GM10248 (cell line): Measurements from ENCODE around the gene DNMT3B.
"Not testable (repeated sequence)": the region's sequence is repeated elsewhere in the genome, so short reads cannot be mapped to it uniquely, and the experiment has no call there.

Experiments used
- CTCF ChIA-PET: fragments of 300-600 bp; sonication (Branson Sonifier 250); formaldehyde crosslinking; extraction: SDS; loops from one replicate; lab custom pipeline; 2021; ENCODE audit warnings: antibody characterized with exemption; lab: Yijun Ruan, JAX
- POLR2A ChIA-PET: fragments of 350-650 bp; sonication (Branson Sonifier 250); formaldehyde crosslinking; extraction: SDS; loops from one replicate; lab custom pipeline; 2020; ENCODE audit warnings: antibody characterized with exemption; lab: Yijun Ruan, JAX
- DNase-seq: peaks from one replicate; pipeline ENCODE4 v3.0.0; 2012; ENCODE audit errors: extremely low spot score
- CTCF ChIP-seq: IDR thresholded peaks from 2 replicates; pipeline ENCODE4 v1.5.1; 2012; ENCODE audit warnings: mild to moderate bottlenecking, low read depth; ENCODE audit errors: extremely low read depth, missing control alignments, control extremely low read depth

DNMT3B gene

DNA sequence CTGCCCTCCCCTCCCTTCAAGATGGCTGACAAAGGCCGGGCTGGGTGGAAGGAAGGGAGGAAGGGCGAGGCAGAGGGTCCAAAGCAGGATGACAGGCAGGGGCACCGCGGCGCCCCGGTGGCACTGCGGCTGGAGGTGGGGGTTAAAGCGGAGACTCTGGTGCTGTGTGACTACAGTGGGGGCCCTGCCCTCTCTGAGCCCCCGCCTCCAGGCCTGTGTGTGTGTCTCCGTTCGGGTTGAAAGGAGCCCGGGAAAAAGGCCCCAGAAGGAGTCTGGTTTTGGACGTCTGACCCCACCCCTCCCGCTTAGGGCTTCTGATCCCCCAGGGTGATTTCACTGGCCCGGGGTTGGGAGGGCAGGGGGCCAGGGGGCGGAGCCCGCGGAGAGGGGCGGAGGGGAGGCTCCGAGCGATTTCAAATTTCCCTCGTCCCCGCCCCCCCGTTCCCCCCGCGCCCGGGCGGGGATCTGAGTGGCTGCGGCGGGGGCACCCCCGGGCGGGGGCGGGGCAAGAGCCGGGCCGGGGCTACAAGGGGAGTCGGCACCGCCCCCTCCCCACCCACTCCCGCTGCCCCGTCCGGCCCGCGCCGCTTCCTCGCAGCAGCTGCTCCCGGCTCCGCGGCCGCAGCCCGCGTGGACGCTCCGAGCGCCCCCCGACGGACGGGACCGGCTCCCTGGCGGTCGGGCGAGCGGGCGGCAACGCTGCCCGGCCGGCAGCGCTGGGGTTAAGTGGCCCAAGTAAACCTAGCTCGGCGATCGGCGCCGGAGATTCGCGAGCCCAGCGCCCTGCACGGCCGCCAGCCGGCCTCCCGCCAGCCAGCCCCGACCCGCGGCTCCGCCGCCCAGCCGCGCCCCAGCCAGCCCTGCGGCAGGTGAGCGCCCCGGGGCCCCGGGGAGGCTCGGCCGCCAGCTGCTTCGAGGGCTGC, at the start of gene DNMT3B:
DNMT3B (plus strand) TSS at position 555 of the 923 bp plus-strand sequence. CDS start 17,939 bp downstream, outside the sequence.
- DNase-seq = peak; percentile 88
- ChIA-PET POLR2A (no interaction called here), CTCF (interaction anchor here (1.6 to 9.3 kb wide), 5 partner anchors 13 to 32 kb away, joined by 4 to 81 read pairs (median 7); partner anchors contain the start of gene COMMD7)
- TF ChIP-seq CTCF = peak; percentile 22

GRCh38 chr20:32718749-32719348, 43.3 kb upstream of the DNMT3B start:
- ChIA-PET CTCF (interaction anchor here (1.4 to 2.1 kb wide), 2 partner anchors 58 to 60 kb away, joined by 3 to 5 read pairs; no protein-coding TSS in a partner anchor), POLR2A (no interaction called here)
- TF ChIP-seq CTCF = no peak
- no peak for DNase-seq

DNA sequence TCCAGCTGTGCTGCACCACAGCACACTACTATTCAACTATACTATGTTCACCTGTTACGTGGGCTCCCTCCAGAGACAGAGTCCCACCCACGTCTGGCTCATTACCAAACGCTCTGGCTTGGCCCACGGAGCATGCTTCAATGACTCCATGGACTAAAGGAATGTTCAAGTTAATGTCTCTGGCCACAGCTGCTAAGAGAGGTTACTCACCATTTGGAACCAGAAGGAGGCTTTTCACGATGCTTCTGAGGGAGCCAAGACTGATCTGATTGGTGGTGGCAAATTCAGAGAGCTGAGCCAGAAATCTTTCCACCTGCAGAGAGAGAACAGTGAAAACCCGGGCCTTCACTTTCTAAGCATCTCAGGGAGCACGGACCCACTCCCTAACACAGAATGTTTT, 34.5 kb upstream of the DNMT3B start:
- CTCF ChIA-PET = no interaction called here
- TF ChIP-seq CTCF = no peak
- POLR2A ChIA-PET = no interaction called here
- DNase-seq = no peak

- CTCF ChIA-PET, POLR2A ChIA-PET, DNase-seq: not testable (repeated sequence)
Observed at GRCh38 chr20:32728435-32728834, 33.8 kb upstream of the DNMT3B start.

GRCh38 chr20:32729334-32729733, 32.9 kb upstream of the DNMT3B start:
- POLR2A ChIA-PET, DNase-seq: not testable (repeated sequence)
- CTCF ChIA-PET = interaction anchor here (0.8 to 1.4 kb wide), 2 partner anchors 34 to 49 kb away, joined by 4 to 6 read pairs; no protein-coding TSS in a partner anchor

GRCh38 chr20:32731882-32732266, 30.3 kb upstream of the DNMT3B start:
- no peak for TF ChIP-seq CTCF
- DNase-seq = no peak
- CTCF ChIA-PET = interaction anchor here (0.7 to 0.8 kb wide), 2 partner anchors 47 to 58 kb away, joined by 3 read pairs; partner anchors contain the start of gene C20orf203
- POLR2A ChIA-PET = interaction anchor here (0.6 kb wide), 1 partner anchor 12 kb away, joined by 4 read pairs; the partner anchor contains the start of gene COMMD7

DNA sequence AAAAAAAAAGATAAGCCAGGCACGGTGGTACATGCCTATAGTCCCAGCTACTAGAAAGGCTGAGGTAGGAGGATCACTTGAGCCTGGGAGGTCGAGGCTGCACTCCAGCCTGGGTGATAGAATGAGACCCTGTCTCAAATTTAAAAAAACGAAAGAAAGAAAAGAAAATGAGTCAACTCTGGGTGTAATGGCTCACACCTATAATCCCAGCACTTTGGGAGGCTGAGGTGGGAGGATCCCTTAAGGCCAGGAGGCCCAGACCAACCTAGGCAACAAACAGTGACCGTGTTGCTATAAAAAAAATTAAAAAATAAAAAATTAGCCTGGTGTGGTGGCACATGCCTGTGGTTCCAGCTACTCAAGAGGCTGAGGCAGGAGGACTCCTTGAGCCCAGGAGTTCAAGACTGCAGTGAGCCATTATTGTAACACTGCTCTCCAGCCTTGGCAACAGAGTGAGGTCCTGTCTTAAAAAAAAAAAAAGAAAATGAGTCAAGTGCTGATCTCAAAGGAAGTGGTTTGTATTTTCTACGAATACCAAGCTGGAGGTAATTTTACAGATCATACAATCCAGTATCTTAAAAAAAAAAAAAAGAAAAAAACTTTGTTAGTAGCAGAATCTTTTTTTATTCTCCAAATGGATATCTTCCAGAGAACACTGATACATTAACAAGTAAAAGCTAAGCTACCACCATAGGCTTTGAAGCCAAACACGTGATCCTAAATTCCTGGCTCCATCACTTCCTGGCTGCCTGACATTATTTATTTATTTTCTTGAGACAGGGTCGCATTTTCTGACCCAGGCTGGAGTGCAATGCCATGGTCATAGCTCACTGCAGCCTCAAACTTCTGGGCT, 24.6 kb upstream of the DNMT3B start:
- no peak for DNase-seq
- no peak for TF ChIP-seq CTCF
- POLR2A ChIA-PET = no interaction called here
- CTCF ChIA-PET = interaction anchor here (1.1 to 1.9 kb wide), 3 partner anchors 41 to 55 kb away, joined by 3 to 4 read pairs (median 3); no protein-coding TSS in a partner anchor
